ENCODE measurements around the gene DPY30. TPM values are rescaled to one million over a fixed set of nuclear protein-coding genes. Genes with fewer than 3 reads are reported as not detected.

DPY30 gene
- polyA plus RNA-seq, 1 donor (not counting 4 experiments of a cell fraction or from before 2014, with no cell fraction given): 117 TPM

- dilution Hi-C loops (cut with MboI; ENCODE audit: extremely low pct_ligation_motif_present, low sequenced_read_pairs): no loop called here
Observed at GRCh38 chr2:32009516-32010256, 29.9 kb downstream of the DPY30 start.

GRCh38 chr2:32008805-32009515 lies 30.6 kb downstream of the DPY30 start:
- Histone ChIP-seq H3K9ac (ENCODE audit: control insufficient read depth, extremely low read depth, insufficient read depth, low read length) (peak overlapping the region; percentile 87), H4K20me1 (ENCODE audit: control insufficient read depth, extremely low read depth, insufficient read depth, low read length) (peaks cover 16% of the 10 kb centered on the region), H3K79me2 (ENCODE audit: control insufficient read depth, insufficient read depth, low read length) (peaks cover 59% of the 10 kb centered on the region), H3K4me3 (ENCODE audit: control insufficient read depth in 2 of 3, extremely low read depth in 1 of 3, insufficient read depth in 2 of 3, low read depth in 1 of 3, low read length in 3 of 3) (peak overlapping the region; percentile 86 to 98 (median 97)), H3K9me1 (ENCODE audit: control insufficient read depth, extremely low read depth, insufficient read depth, low read length) (peaks cover 3% of the 10 kb centered on the region), H3K27ac (ENCODE audit: control insufficient read depth, insufficient read depth, low read length) (peak overlapping the region; percentile 72), H3K9me3 (ENCODE audit: control insufficient read depth, low read depth, low read length) (no peaks in the 10 kb centered on the region), H3K27me3 (ENCODE audit: control insufficient read depth, extremely low read depth, insufficient read depth, low read length) (no peaks in the 10 kb centered on the region), H3K4me2 (ENCODE audit: control insufficient read depth, extremely low read depth, insufficient read depth, low read depth, low read length) (peak overlapping the region; percentile 91), H2AFZ (ENCODE audit: control insufficient read depth, low read length) (no peak overlapping the region), H3K4me1 (ENCODE audit: control insufficient read depth, extremely low read depth, insufficient read depth, low read length) (peaks cover 46% of the 10 kb centered on the region), H3K36me3 (ENCODE audit: control insufficient read depth in 2 of 2, extremely low read depth in 1 of 2, insufficient read depth in 2 of 2, low read length in 2 of 2) (no peaks in the 10 kb centered on the region)
- DNase-seq (ENCODE audit: low read depth, low spot score) (no peak), FAIRE-seq (no peak)
- no peak for TF ChIP-seq EZH2 (IDR thresholded peaks at IDR 0.05; ENCODE audit: low read length)
- TF ChIP-seq CTCF (optimal IDR thresholded peaks at IDR 0.05 in 1 of 3, IDR thresholded peaks at IDR 0.05 in 1 of 3, conservative IDR thresholded peaks at IDR 0.05 in 1 of 3; ENCODE audit: extremely low read depth in 1 of 3, insufficient read depth in 2 of 3, low read length in 3 of 3): no peak
- dilution Hi-C loops (cut with MboI; ENCODE audit: extremely low pct_ligation_motif_present, low sequenced_read_pairs): no loop called here

More at GRCh38 chr2:32009516-32010256, 29.9 kb downstream of the DPY30 start:
- Histone ChIP-seq H3K9me1 (ENCODE audit: control insufficient read depth, extremely low read depth, insufficient read depth, low read length) (peaks cover 3% of the 10 kb centered on the region), H2AFZ (ENCODE audit: control insufficient read depth, low read length) (peak overlapping the region; percentile 22), H3K27ac (ENCODE audit: control insufficient read depth, insufficient read depth, low read length) (peak overlapping the region; percentile 72), H3K4me2 (ENCODE audit: control insufficient read depth, extremely low read depth, insufficient read depth, low read depth, low read length) (peak overlapping the region; percentile 91), H3K4me3 (ENCODE audit: control insufficient read depth in 2 of 3, extremely low read depth in 1 of 3, insufficient read depth in 2 of 3, low read depth in 1 of 3, low read length in 3 of 3) (peak overlapping the region; percentile 86 to 98 (median 97)), H3K4me1 (ENCODE audit: control insufficient read depth, extremely low read depth, insufficient read depth, low read length) (peaks cover 39% of the 10 kb centered on the region), H3K27me3 (ENCODE audit: control insufficient read depth, extremely low read depth, insufficient read depth, low read length) (no peaks in the 10 kb centered on the region), H3K9me3 (ENCODE audit: control insufficient read depth, low read depth, low read length) (no peaks in the 10 kb centered on the region), H3K79me2 (ENCODE audit: control insufficient read depth, insufficient read depth, low read length) (peaks cover 51% of the 10 kb centered on the region), H3K36me3 (ENCODE audit: control insufficient read depth in 2 of 2, extremely low read depth in 1 of 2, insufficient read depth in 2 of 2, low read length in 2 of 2) (no peaks in the 10 kb centered on the region), H3K9ac (ENCODE audit: control insufficient read depth, extremely low read depth, insufficient read depth, low read length) (peak overlapping the region; percentile 87), H4K20me1 (ENCODE audit: control insufficient read depth, extremely low read depth, insufficient read depth, low read length) (peaks cover 16% of the 10 kb centered on the region)
- FAIRE-seq (no peak), DNase-seq (ENCODE audit: low read depth, low spot score) (no peak)
- no peak for TF ChIP-seq EZH2 (IDR thresholded peaks at IDR 0.05; ENCODE audit: low read length)
- no peak for TF ChIP-seq CTCF (optimal IDR thresholded peaks at IDR 0.05 in 1 of 3, IDR thresholded peaks at IDR 0.05 in 1 of 3, conservative IDR thresholded peaks at IDR 0.05 in 1 of 3; ENCODE audit: extremely low read depth in 1 of 3, insufficient read depth in 2 of 3, low read length in 3 of 3)
